ENCODE results near the gene TMEM181.

DNA sequence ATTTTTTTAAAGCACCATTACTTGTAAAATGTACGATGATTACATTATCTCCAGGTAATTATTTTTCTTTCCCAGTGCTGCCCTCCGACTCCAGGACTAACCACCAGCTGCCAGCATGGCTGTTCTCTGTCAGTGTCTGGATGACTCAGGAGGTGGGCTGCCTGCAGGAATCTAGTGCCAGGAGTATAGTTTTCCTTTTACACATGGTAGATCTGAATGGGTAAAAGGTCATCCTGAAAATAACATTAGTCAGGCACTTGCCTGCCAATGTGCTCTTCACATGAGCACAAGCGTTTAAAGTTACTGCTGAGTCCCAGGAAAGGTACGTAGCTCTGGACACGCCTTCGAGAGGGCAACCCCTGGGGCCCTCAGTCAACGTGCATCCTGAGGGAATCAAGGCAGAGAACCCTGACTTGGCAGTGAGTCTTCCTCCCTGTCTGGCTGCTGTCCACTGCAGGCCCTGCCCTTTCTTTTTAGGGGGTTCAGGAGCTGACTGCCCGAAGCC lies 82.3 kb downstream of the TMEM181 start:
- TF ChIP-seq POLR2AphosphoS5 (IDR thresholded peaks at IDR 0.05; ENCODE audit: low read depth, low read length) (no peak; the same call in 1 of the 2 replicates), POLR2A (IDR thresholded peaks at IDR 0.05; ENCODE audit: low read depth, low read length) (no peak), TAF1 (IDR thresholded peaks at IDR 0.05; ENCODE audit: borderline replicate concordance, low read depth, low read length) (no peak)

All from GM12892 (cell line).